DOHH2 (cell line): ENCODE measurements around the gene AK9.

ENCODE experiments used
- CTCF ChIP-seq: fragments of 200-600 bp; sonication (generic); IDR thresholded peaks from one replicate; pipeline ENCODE4 v1.5.1; 2014; ENCODE audit warnings: antibody characterized with exemption, mild to moderate bottlenecking, low read depth, low read length; ENCODE audit not compliant: poor library complexity, severe bottlenecking
- EZH2phosphoT487 ChIP-seq: fragments of 200-600 bp; sonication (generic); IDR thresholded peaks from 2 replicates; pipeline ENCODE4 v1.6.1; 2017; ENCODE audit warnings: borderline replicate concordance, mild to moderate bottlenecking, antibody characterized with exemption, low read length, moderate library complexity, mixed read lengths

- TF ChIP-seq CTCF (no peak), EZH2phosphoT487 (no peak)
Measured at GRCh38 chr6:109493865-109494264, 197.1 kb downstream of the AK9 start.
